K562 (cell line): ENCODE data around the gene TXNDC9. TPM values are rescaled to one million over a fixed set of nuclear protein-coding genes. Genes with fewer than 3 reads are reported as not detected.

Experiments used
- ATAC-seq: fragments of 200-7000 bp; cut with Tn5 transposase; 3 replicates; pipeline ENCODE4 v1.9.1; 2020; ENCODE audit warnings: moderate library complexity
- BruUV-seq: library from RNA; stranded (reverse); fragments of 400-500 nt; replicated peaks from 2 replicates; lab custom pipeline; 2021; lab: Mats Ljungman, UMichigan
- CTCF ChIA-PET: fragments of 300-600 bp; formaldehyde crosslinking; extraction: SDS; loops from one replicate; lab custom pipeline; 2021; ENCODE audit warnings: low intra/inter-chr PET ratio; lab: Yijun Ruan, JAX
- POLR2A ChIA-PET: fragments of 300-600, 350-650 bp; sonication (Branson Sonifier 250); formaldehyde crosslinking; extraction: SDS; loops from one replicate; lab custom pipeline; 2021; ENCODE audit warnings: antibody characterized with exemption, inconsistent platforms; lab: Yijun Ruan, JAX
- DNase-seq, 4 experiments: peaks; one replicate each; pipeline versions ENCODE4 v3.0.0 to v3.0.0-alpha.2; 2011 to 2018; ENCODE audit warnings: low spot score in 3 of 4, mixed read lengths in 3 of 4; ENCODE audit errors: extremely low read depth in 1 of 4
- FAIRE-seq: peaks from 2 replicates; lab custom pipeline; 2011; peaks lifted over from hg19 to GRCh38; lab: Jason Lieb, UNC
- H2AFZ ChIP-seq: 2 replicates; pipeline ENCODE4 v1.6.0; 2011; ENCODE audit warnings: low read depth, low read length, control low read depth, inconsistent platforms
- H3K27ac ChIP-seq: fragments of 200-600 bp; 3 replicates; pipeline ENCODE4 v1.8.0; 2011; ENCODE audit warnings: low read depth, mild to moderate bottlenecking, control low read depth, inconsistent platforms, low read length, moderate library complexity, mixed read lengths; ENCODE audit errors: extremely low read depth
- H3K27me3 ChIP-seq, 2 experiments: fragments of 300-600 bp in 1 of 2; 2 replicates in 1 of 2; 3 replicates in 1 of 2; pipeline versions ENCODE4 v1.6.0 to v1.8.0; 2011; ENCODE audit warnings: inconsistent platforms in 2 of 2, low read length in 2 of 2, mild to moderate bottlenecking in 1 of 2, mixed read lengths in 1 of 2, moderate library complexity in 1 of 2; ENCODE audit not compliant: control insufficient read depth in 2 of 2, insufficient read depth in 2 of 2
- H3K36me3 ChIP-seq: fragments of 300-600 bp; 3 replicates; pipeline ENCODE4 v1.8.0; 2011; ENCODE audit warnings: mild to moderate bottlenecking, low read length, inconsistent platforms; ENCODE audit not compliant: control insufficient read depth, insufficient read depth
- H3K4me1 ChIP-seq, 2 experiments: fragments of 200-600 bp in 1 of 2; replicated peaks in 1 of 2; 2 replicates in 1 of 2; 3 replicates in 1 of 2; pipeline versions ENCODE4 v1.5.1 to v1.8.0; 2011; ENCODE audit warnings: inconsistent platforms in 2 of 2, low read length in 2 of 2, mild to moderate bottlenecking in 1 of 2, mixed read lengths in 1 of 2, moderate library complexity in 1 of 2; ENCODE audit not compliant: control insufficient read depth in 2 of 2, insufficient read depth in 2 of 2
- H3K4me2 ChIP-seq: 2 replicates; pipeline ENCODE4 v1.6.1; 2011; ENCODE audit warnings: low read length, control low read depth, inconsistent platforms, mixed read lengths; ENCODE audit not compliant: insufficient read depth
- H3K4me3 ChIP-seq: fragments of 200-600 bp; sonication (generic), shearing (Covaris generic); 2 replicates; pipeline ENCODE4 v1.5.1; 2016; ENCODE audit warnings: control low read depth, inconsistent platforms
- H3K79me2 ChIP-seq: fragments of 200-600 bp; 3 replicates; pipeline ENCODE4 v1.8.0; 2011; ENCODE audit warnings: low read length, inconsistent platforms; ENCODE audit not compliant: control insufficient read depth, insufficient read depth
- H3K9ac ChIP-seq, 2 experiments: 2 replicates each; pipeline versions ENCODE4 v1.6.0 to v1.6.1; 2011; ENCODE audit warnings: low read depth in 2 of 2, low read length in 2 of 2, control low read depth in 1 of 2, inconsistent platforms in 1 of 2, mild to moderate bottlenecking in 1 of 2, mixed read lengths in 1 of 2; ENCODE audit not compliant: insufficient read depth in 1 of 2
- H3K9me1 ChIP-seq: one replicate; pipeline ENCODE4 v1.6.0; 2011; ENCODE audit warnings: inconsistent platforms, mild to moderate bottlenecking, low read length, moderate library complexity; ENCODE audit not compliant: control insufficient read depth, insufficient read depth
- H3K9me3 ChIP-seq: replicated peaks from 2 replicates; pipeline ENCODE4 v1.5.1; 2011; ENCODE audit warnings: low read depth, low read length, inconsistent platforms; ENCODE audit not compliant: control insufficient read depth, insufficient read depth
- H4K20me1 ChIP-seq: replicated peaks from 2 replicates; pipeline ENCODE4 v1.6.1; 2011; ENCODE audit warnings: low read length, inconsistent platforms, mixed read lengths; ENCODE audit not compliant: control insufficient read depth, insufficient read depth
- ETV5 ChIP-seq: sonication (generic); formaldehyde crosslinking; IDR thresholded peaks from 2 replicates; pipeline ENCODE4 v1.4.0; 2020; ENCODE audit warnings: low read depth, mild to moderate bottlenecking, missing genetic modification reagents
- MAFK ChIP-seq: IDR thresholded peaks from 2 replicates; pipeline ENCODE4 v1.6.1; 2011; ENCODE audit warnings: low read length, improper control_type of control experiment
- PHB2 ChIP-seq: fragments of 450-650 bp; IDR thresholded peaks from 2 replicates; pipeline ENCODE4 v1.6.1; 2017; ENCODE audit warnings: low read depth
- PTBP1 ChIP-seq: fragments of 200-400 bp; formaldehyde crosslinking; IDR thresholded peaks from 2 replicates; pipeline ENCODE4 v1.6.1; 2017; ENCODE audit warnings: low read depth, low read length
- RBM34 ChIP-seq: fragments of 200-400 bp; formaldehyde crosslinking; IDR thresholded peaks from 2 replicates; pipeline ENCODE4 v1.6.1; 2018; ENCODE audit warnings: low read length, borderline replicate concordance; ENCODE audit not compliant: insufficient read depth
- RFX1 ChIP-seq: fragments of 450-650 bp; IDR thresholded peaks from 2 replicates; pipeline ENCODE4 v1.6.1; 2016; ENCODE audit warnings: mild to moderate bottlenecking, moderate library complexity
- SAFB2 ChIP-seq: fragments of 200-400 bp; formaldehyde crosslinking; IDR thresholded peaks from 2 replicates; pipeline ENCODE4 v1.6.1; 2018; ENCODE audit warnings: borderline replicate concordance, low read length, low read depth, moderate library complexity; ENCODE audit not compliant: severe bottlenecking
- SMARCE1 ChIP-seq: fragments of 450-650 bp; IDR thresholded peaks from 2 replicates; pipeline ENCODE4 v1.7.1; 2016; ENCODE audit warnings: mild to moderate bottlenecking
- UBTF ChIP-seq, 2 experiments: IDR thresholded peaks; 2 replicates each; pipeline ENCODE4 v1.6.1; 2012; ENCODE audit warnings: improper control_type of control experiment in 2 of 2, low read depth in 2 of 2, low read length in 2 of 2, borderline replicate concordance in 1 of 2
- ZBTB7A ChIP-seq: IDR thresholded peaks from 2 replicates; pipeline ENCODE4 v1.6.1; 2011; ENCODE audit warnings: low read depth, mild to moderate bottlenecking, low read length, moderate library complexity, borderline replicate concordance; ENCODE audit not compliant: control insufficient read depth
- ZBTB8A ChIP-seq: fragments of 450-650 bp; IDR thresholded peaks from 2 replicates; pipeline ENCODE4 v1.6.1; 2018; ENCODE audit warnings: mild to moderate bottlenecking, moderate library complexity; ENCODE audit not compliant: partially characterized antibody
- ZNF212 ChIP-seq: fragments of 450-650 bp; formaldehyde crosslinking; IDR thresholded peaks from 2 replicates; pipeline ENCODE4 v1.4.0; 2020; ENCODE audit warnings: mild to moderate bottlenecking
- ZNF583 ChIP-seq: fragments of 250-450 bp; sonication (Bioruptor Pico); IDR thresholded peaks from 2 replicates; pipeline ENCODE4 v1.4.0; 2020
- WGBS: fragments of 100-300 bp; shearing (Covaris generic); methylation state at CpG from one replicate; pipeline ENCODE4 v1.1.6; 2016; ENCODE audit warnings: low coverage, mixed read lengths; ENCODE audit not compliant: insufficient coverage; ENCODE audit errors: missing lambda C conversion rate; 5-methylcytosine and 5-hydroxymethylcytosine counted together
- in situ Hi-C: fragments of 300-500 bp; cut with MboI; formaldehyde crosslinking; loops from 4 replicates; pipeline ENCODE4 v1.15.0; 2018; ENCODE audit warnings: inconsistent platforms, mixed read lengths
- intact Hi-C: fragments of 100-400 bp; cut with micrococcal nuclease; formaldehyde crosslinking; loops from 2 replicates; pipeline ENCODE4 v1.14.2; 2022
- polyA plus RNA-seq, 8 experiments: library from polyadenylated mRNA; depleted of rRNA in 4 of 8; stranded (reverse) in 5 of 8; unstranded in 3 of 8; fragments of >200 nt; fragmentation: Nextera tagmentation in 2 of 8; fragmentation: Illumina TruSeq in 1 of 8; extraction: Ambion mirVana in 2 of 8; extraction: Trizol in 1 of 8; gene quantifications; 2 replicates each; pipeline versions ENCODE4 v1.2.1 to v1.2.3, GENCODE V29; 2011 to 2014; ENCODE audit warnings: inconsistent platforms in 1 of 8, missing spikeins in 1 of 8
- total RNA-seq, 7 experiments: library from RNA; depleted of rRNA in 6 of 7; stranded (reverse); fragments of >200 nt in 6 of 7; fragmentation: Illumina TruSeq in 2 of 7; extraction: Trizol in 2 of 7; gene quantifications; 2 replicates each; pipeline versions ENCODE4 v1.2.1 to v1.2.3, GENCODE V29; 2011 to 2021; ENCODE audit warnings: low replicate concordance in 1 of 7
- TF ChIP-seq, protein P1 (sequence below): fragments of 450-650 bp; IDR thresholded peaks from 2 replicates; pipeline ENCODE4 v1.6.1; 2018; ENCODE audit warnings: mild to moderate bottlenecking, low read depth; ENCODE audit not compliant: partially characterized antibody
- TF ChIP-seq, protein P2 (sequence below): fragments of 450-650 bp; IDR thresholded peaks from 2 replicates; pipeline ENCODE4 v1.7.0; 2016; ENCODE audit warnings: borderline replicate concordance

Gene TXNDC9
- total and polyA plus RNA-seq, 9 of the 15 experiments (the other 6 are each of a cell fraction or from before 2014, with no cell fraction given): 37.5 to 211 (median 65.5) TPM

DNA sequence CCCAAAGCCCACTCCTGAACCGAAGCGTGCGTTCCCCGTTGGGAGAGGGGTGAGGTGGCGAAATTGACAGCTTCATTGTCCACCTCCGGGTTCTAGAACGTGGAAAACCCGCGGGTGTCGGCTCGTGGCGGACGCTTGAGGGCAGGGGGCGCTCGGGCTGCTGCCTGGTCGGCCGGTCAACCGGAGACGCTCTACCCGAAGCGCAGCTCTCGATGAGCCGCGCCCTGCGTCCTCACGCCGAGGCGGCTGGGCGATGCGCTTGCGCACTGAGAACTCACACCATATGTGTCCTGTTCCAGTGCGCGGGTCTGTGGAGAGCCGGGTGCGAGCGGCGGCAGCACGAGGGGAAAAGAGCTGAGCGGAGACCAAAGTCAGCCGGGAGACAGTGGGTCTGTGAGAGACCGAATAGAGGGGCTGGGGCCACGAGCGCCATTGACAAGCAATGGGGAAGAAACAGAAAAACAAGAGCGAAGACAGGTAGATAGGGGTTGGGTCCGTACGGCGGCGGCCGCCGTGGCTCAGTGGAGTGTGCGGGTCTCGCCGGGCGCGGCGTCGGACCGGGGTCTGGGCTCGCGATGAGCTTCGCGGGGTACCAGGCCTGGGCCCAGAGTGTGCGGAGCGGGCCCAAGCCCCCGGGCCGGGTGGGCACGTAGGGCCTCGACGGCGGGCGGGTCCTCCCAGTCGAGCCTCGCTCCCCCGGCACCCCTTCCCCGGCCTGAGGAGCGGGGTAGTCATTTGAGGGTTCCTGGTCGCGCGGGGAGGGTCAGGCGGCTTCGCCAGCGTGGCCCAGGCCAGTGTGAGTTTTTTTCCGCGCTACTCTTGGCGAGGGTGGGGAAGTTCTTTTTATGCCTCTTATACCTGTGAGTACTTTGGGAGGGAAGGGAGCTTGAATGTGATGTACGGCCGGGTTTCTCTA lies 1.2 kb upstream of the TXNDC9 start, which contains the start of gene EIF5B:
TSS of gene EIF5B (plus strand) at position 277 of the 916 bp plus-strand sequence. CDS start at position 443, 166 bp downstream.
- peak; percentile 89 for FAIRE-seq
- Histone ChIP-seq H3K4me3 (peak within 1 kb of the TSS; percentile 61), H2AFZ (peak within 1 kb of the TSS; percentile 98), H3K36me3 (peaks cover 19% of the 10 kb centered on the region), H3K9me1 (no peaks in the 10 kb centered on the region), H3K79me2 (peaks cover 95% of the 10 kb centered on the region), H4K20me1 (peaks cover 17% of the 10 kb centered on the region; the same call in 1 of the 2 replicates), H3K4me1 (peaks cover 11 to 19% of the 10 kb centered on the region in 2 experiments; a peak in 4 of 5 replicates), H3K4me2 (peak within 1 kb of the TSS; percentile 89), H3K27ac (peak within 1 kb of the TSS; percentile 92), H3K9ac (peak within 1 kb of the TSS; percentile 89 to 96), H3K9me3 (no peaks in the 10 kb centered on the region), H3K27me3 (no peaks in the 10 kb centered on the region)
- POLR2A ChIA-PET: interaction anchor here (0.6 to 1.9 kb wide), 8 partner anchors 10 to 444 kb away, joined by 3 to 10 read pairs (median 4); no protein-coding TSS in a partner anchor
- peak; percentile 86 to 99 (median 90) for DNase-seq
- CTCF ChIA-PET: interaction anchor here (0.6 to 2.1 kb wide), 2 partner anchors 153 to 1044 kb away, joined by 3 to 9 read pairs; partner anchors contain the start of gene REV1
- intact Hi-C loops: loop anchor here (1.0 kb wide), 1 partner anchor 153 kb away; the partner anchor contains the start of gene REV1
- in situ Hi-C loops: no loop called here
- no TSS peak for BruUV-seq
- peak; percentile 89 for ATAC-seq
- under 1% methylated on average over 83 of the region's 87 CpGs for WGBS
- TF ChIP-seq, protein P1, sequence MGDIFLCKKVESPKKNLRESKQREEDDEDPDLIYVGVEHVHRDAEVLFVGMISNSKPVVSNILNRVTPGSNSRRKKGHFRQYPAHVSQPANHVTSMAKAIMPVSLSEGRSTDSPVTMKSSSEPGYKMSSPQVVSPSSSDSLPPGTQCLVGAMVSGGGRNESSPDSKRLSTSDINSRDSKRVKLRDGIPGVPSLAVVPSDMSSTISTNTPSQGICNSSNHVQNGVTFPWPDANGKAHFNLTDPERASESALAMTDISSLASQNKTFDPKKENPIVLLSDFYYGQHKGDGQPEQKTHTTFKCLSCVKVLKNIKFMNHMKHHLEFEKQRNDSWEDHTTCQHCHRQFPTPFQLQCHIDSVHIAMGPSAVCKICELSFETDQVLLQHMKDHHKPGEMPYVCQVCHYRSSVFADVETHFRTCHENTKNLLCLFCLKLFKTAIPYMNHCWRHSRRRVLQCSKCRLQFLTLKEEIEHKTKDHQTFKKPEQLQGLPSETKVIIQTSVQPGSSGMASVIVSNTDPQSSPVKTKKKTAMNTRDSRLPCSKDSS: no peak
- no peak for TF ChIP-seq RBM34
- TF ChIP-seq SMARCE1: no peak
- TF ChIP-seq ZNF583 (CRISPR knock-in tag): peak; percentile 70; the same call in 1 of the 2 replicates
- no peak for TF ChIP-seq PTBP1
- TF ChIP-seq ETV5 (CRISPR knock-in tag): no peak
- no peak for TF ChIP-seq RFX1
- TF ChIP-seq ZNF212 (CRISPR knock-in tag): no peak
- no peak for TF ChIP-seq PHB2
- no peak for TF ChIP-seq SAFB2
- TF ChIP-seq, protein P2, sequence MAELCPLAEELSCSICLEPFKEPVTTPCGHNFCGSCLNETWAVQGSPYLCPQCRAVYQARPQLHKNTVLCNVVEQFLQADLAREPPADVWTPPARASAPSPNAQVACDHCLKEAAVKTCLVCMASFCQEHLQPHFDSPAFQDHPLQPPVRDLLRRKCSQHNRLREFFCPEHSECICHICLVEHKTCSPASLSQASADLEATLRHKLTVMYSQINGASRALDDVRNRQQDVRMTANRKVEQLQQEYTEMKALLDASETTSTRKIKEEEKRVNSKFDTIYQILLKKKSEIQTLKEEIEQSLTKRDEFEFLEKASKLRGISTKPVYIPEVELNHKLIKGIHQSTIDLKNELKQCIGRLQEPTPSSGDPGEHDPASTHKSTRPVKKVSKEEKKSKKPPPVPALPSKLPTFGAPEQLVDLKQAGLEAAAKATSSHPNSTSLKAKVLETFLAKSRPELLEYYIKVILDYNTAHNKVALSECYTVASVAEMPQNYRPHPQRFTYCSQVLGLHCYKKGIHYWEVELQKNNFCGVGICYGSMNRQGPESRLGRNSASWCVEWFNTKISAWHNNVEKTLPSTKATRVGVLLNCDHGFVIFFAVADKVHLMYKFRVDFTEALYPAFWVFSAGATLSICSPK: no peak
- no peak for TF ChIP-seq MAFK
- TF ChIP-seq ZBTB7A: no peak; the same call in 1 of the 2 replicates
- no peak for TF ChIP-seq ZBTB8A
- peak; percentile 53 to 72; a peak in 3 of 4 replicates for TF ChIP-seq UBTF (IDR thresholded peaks at IDR 0.05; ENCODE audit: borderline replicate concordance in 1 of 2, low read depth in 2 of 2, low read length in 2 of 2)
